B cell (primary cell): Measurements from ENCODE around the gene DCAKD. TPM values are rescaled to one million over a fixed set of nuclear protein-coding genes. Genes with fewer than 3 reads are reported as not detected.

Experiments
- ATAC-seq: fragments of 200-7000 bp; cut with Tn5 transposase; one replicate; pipeline ENCODE4 v1.10.0; 2021; ENCODE audit warnings: low read depth, mild to moderate bottlenecking, moderate number of reproducible peaks, moderate library complexity
- CTCF ChIA-PET: fragments of 350-600 bp; sonication (Branson Sonifier 250); formaldehyde crosslinking; loops from one replicate; lab custom pipeline; 2021; ENCODE audit warnings: antibody characterized with exemption, inconsistent platforms; lab: Charles Lee
- POLR2A ChIA-PET: fragments of 350-600 bp; sonication (Branson Sonifier 250); formaldehyde crosslinking; loops from one replicate; lab custom pipeline; 2021; ENCODE audit warnings: antibody characterized with exemption; lab: Charles Lee
- DNase-seq: peaks from one replicate; pipeline ENCODE4 v3.0.0; 2013
- H2AFZ ChIP-seq: 2 replicates; pipeline ENCODE4 v1.6.1; 2012; ENCODE audit warnings: mild to moderate bottlenecking, low read depth, low read length; ENCODE audit not compliant: insufficient read depth, poor library complexity, severe bottlenecking
- H3K27ac ChIP-seq, 2 donors: 1 replicate in 1 of 2; 2 replicates in 1 of 2; pipeline ENCODE4 v1.5.1; 2012 to 2013; ENCODE audit warnings: low read length in 2 of 2, mild to moderate bottlenecking in 2 of 2, moderate library complexity in 1 of 2
- H3K27me3 ChIP-seq, 4 experiments: fragments of 200-600 bp in 1 of 4; sonication (generic) in 1 of 4; replicated peaks in 1 of 4; 1 replicate in 2 of 4; 2 replicates in 2 of 4; pipeline versions ENCODE4 v1.6.1 to v1.7.0; 2013 to 2016; ENCODE audit warnings: low read length in 3 of 4, mild to moderate bottlenecking in 2 of 4, mixed read lengths in 1 of 4, moderate library complexity in 1 of 4; ENCODE audit not compliant: insufficient read depth in 4 of 4, control insufficient read depth in 3 of 4; ENCODE audit errors: control extremely low read depth in 1 of 4
- H3K36me3 ChIP-seq, 2 experiments: replicated peaks in 1 of 2; 1 replicate in 1 of 2; 2 replicates in 1 of 2; pipeline versions ENCODE4 v1.6.1 to v1.7.1; 2013; ENCODE audit warnings: low read length in 1 of 2; ENCODE audit not compliant: insufficient read depth in 2 of 2, control insufficient read depth in 1 of 2; ENCODE audit errors: control extremely low read depth in 1 of 2, extremely low read depth in 1 of 2
- H3K4me1 ChIP-seq, 2 donors: fragments of 200-600 bp in 1 of 2; sonication (generic) in 1 of 2; 1 replicate in 1 of 2; 2 replicates in 1 of 2; pipeline versions ENCODE4 v1.5.1 to v1.6.1; 2013 to 2017; ENCODE audit warnings: low read length in 2 of 2; ENCODE audit not compliant: control insufficient read depth in 2 of 2, insufficient read depth in 2 of 2
- H3K4me2 ChIP-seq: replicated peaks from 2 replicates; pipeline ENCODE3; 2012; ENCODE audit warnings: mild to moderate bottlenecking, low read depth, low read length; ENCODE audit not compliant: poor library complexity, severe bottlenecking
- H3K4me3 ChIP-seq, 5 experiments: fragments of 200-600 bp in 1 of 5; sonication (generic) in 1 of 5; 1 replicate in 3 of 5; 2 replicates in 2 of 5; pipeline versions ENCODE4 v1.5.1 to v1.7.0; 2011 to 2016; ENCODE audit warnings: low read length in 4 of 5, mild to moderate bottlenecking in 4 of 5, low read depth in 2 of 5, control low read depth in 1 of 5, moderate library complexity in 1 of 5; ENCODE audit not compliant: insufficient read depth in 1 of 5; ENCODE audit errors: control extremely low read depth in 1 of 5, extremely low read depth in 1 of 5
- H3K79me2 ChIP-seq: fragments of 200-600 bp; sonication (generic); one replicate; pipeline ENCODE4 v1.6.0; 2016; ENCODE audit warnings: low read length; ENCODE audit not compliant: control insufficient read depth, insufficient read depth
- H3K9ac ChIP-seq: fragments of 200-600 bp; sonication (generic); 2 replicates; pipeline ENCODE4 v1.6.1; 2017; ENCODE audit warnings: mild to moderate bottlenecking, low read length, moderate library complexity
- H3K9me3 ChIP-seq, 3 donors: one replicate each; pipeline versions ENCODE4 v1.6.1 to v1.7.1; 2013; ENCODE audit warnings: low read length in 2 of 3; ENCODE audit not compliant: control insufficient read depth in 2 of 3, insufficient read depth in 1 of 3; ENCODE audit errors: control extremely low read depth in 1 of 3
- H4K20me1 ChIP-seq: 2 replicates; pipeline ENCODE4 v1.6.0; 2012; ENCODE audit warnings: mild to moderate bottlenecking, low read length; ENCODE audit not compliant: insufficient read depth, control insufficient read depth, poor library complexity, severe bottlenecking
- H3K27ac Mint-ChIP-seq: one replicate; pipeline ENCODE4 v1.8.0; 2021; ENCODE audit warnings: mixed read lengths
- H3K27me3 Mint-ChIP-seq: one replicate; pipeline ENCODE4 v1.8.0; 2021; ENCODE audit warnings: mixed read lengths
- H3K4me1 Mint-ChIP-seq: one replicate; pipeline ENCODE4 v1.8.0; 2021; ENCODE audit warnings: mixed read lengths
- H3K4me3 Mint-ChIP-seq: one replicate; pipeline ENCODE4 v1.8.0; 2021; ENCODE audit warnings: mixed read lengths
- H3K9me3 Mint-ChIP-seq: one replicate; pipeline ENCODE4 v1.8.0; 2022; ENCODE audit warnings: mixed read lengths; ENCODE audit not compliant: insufficient read depth
- CTCF ChIP-seq: fragments of 200-600 bp; IDR thresholded peaks from one replicate; pipeline ENCODE4 v1.8.0; 2022; ENCODE audit warnings: antibody characterized with exemption, mild to moderate bottlenecking
- EZH2 ChIP-seq: IDR thresholded peaks from 2 replicates; pipeline ENCODE4 v1.6.1; 2012; ENCODE audit warnings: borderline replicate concordance, low read depth, mild to moderate bottlenecking, moderate library complexity, low read length; ENCODE audit not compliant: insufficient read depth, poor library complexity, severe bottlenecking
- WGBS: methylation state at CpG from one replicate; pipeline ENCODE4 v1.1.5; 2013; ENCODE audit warnings: missing lambda C conversion rate; ENCODE audit not compliant: insufficient coverage; 5-methylcytosine and 5-hydroxymethylcytosine counted together
- intact Hi-C: fragments of 100-400 bp; cut with micrococcal nuclease; formaldehyde crosslinking; loops from one replicate; pipeline ENCODE4 v1.10.0; 2022
- polyA plus RNA-seq: library from polyadenylated mRNA; depleted of rRNA; stranded (reverse); fragments of >200 nt; gene quantifications from 2 replicates; pipeline ENCODE4 v1.2.3, GENCODE V29; 2012
- total RNA-seq, 2 donors: library from RNA; stranded (reverse); fragments of 120-200 nt in 1 of 2; gene quantifications; 1 replicate in 1 of 2; 2 replicates in 1 of 2; pipeline versions ENCODE4 v1.2.3 to v1.2.4, GENCODE V29; 2013 to 2022

Gene DCAKD
- total and polyA plus RNA-seq, 2 donors (not counting 1 experiment from before 2014, with no cell fraction given) = 20.6 to 31.5 TPM

- Histone ChIP-seq H3K27me3 (peaks cover 0 to 27% (median 6%) of the 10 kb centered on the region in 4 experiments), H2AFZ (no peak overlapping the region), H4K20me1 (no peaks in the 10 kb centered on the region), H3K9me3 (no peaks in the 10 kb centered on the region), H3K36me3 (no peaks in the 10 kb centered on the region), H3K4me2 (no peak overlapping the region), H3K4me1 (no peaks in the 10 kb centered on the region), H3K79me2 (no peaks in the 10 kb centered on the region), H3K27ac (no peak overlapping the region), H3K4me3 (no peak overlapping the region), H3K9ac (no peak overlapping the region)
- no peak for ATAC-seq
- intact Hi-C loops = no loop called here
- H3K4me3 Mint-ChIP-seq = no peak overlapping the region
- no peak for DNase-seq
- CTCF ChIA-PET = no interaction called here
- H3K9me3 Mint-ChIP-seq = no peaks in the 10 kb centered on the region
- no peak overlapping the region for H3K27ac Mint-ChIP-seq
- H3K4me1 Mint-ChIP-seq = no peaks in the 10 kb centered on the region
- peaks cover 41% of the 10 kb centered on the region for H3K27me3 Mint-ChIP-seq
- TF ChIP-seq EZH2 = no peak
- no peak for TF ChIP-seq CTCF
- POLR2A ChIA-PET = no interaction called here
- 76% methylated on average over 10 of the region's 10 CpGs for WGBS
Measured at GRCh38 chr17:45008216-45008615, 43.2 kb downstream of the DCAKD start.

GRCh38 chr17:45006927-45007461 is 44.4 kb downstream of the DCAKD start:
- Histone ChIP-seq H3K36me3 (no peaks in the 10 kb centered on the region), H2AFZ (no peak overlapping the region), H3K9ac (no peak overlapping the region), H3K9me3 (no peaks in the 10 kb centered on the region), H4K20me1 (no peaks in the 10 kb centered on the region), H3K4me3 (no peak overlapping the region), H3K4me1 (no peaks in the 10 kb centered on the region), H3K27ac (no peak overlapping the region), H3K27me3 (peaks cover 0 to 27% (median 6%) of the 10 kb centered on the region in 4 experiments), H3K79me2 (no peaks in the 10 kb centered on the region), H3K4me2 (no peak overlapping the region)
- H3K4me1 Mint-ChIP-seq = no peaks in the 10 kb centered on the region
- TF ChIP-seq EZH2 = no peak
- no peak for TF ChIP-seq CTCF
- CTCF ChIA-PET = no interaction called here
- 85% methylated on average over 2 of the region's 10 CpGs for WGBS
- ATAC-seq (no peak), DNase-seq (no peak)
- no peaks in the 10 kb centered on the region for H3K9me3 Mint-ChIP-seq
- H3K27me3 Mint-ChIP-seq = peaks cover 41% of the 10 kb centered on the region
- intact Hi-C loops = no loop called here
- POLR2A ChIA-PET = no interaction called here
- H3K4me3 Mint-ChIP-seq = no peak overlapping the region
- H3K27ac Mint-ChIP-seq = no peak overlapping the region
